K562 (cell line): Measurements from ENCODE around the gene SLC25A18. TPM values are rescaled to one million over a fixed set of nuclear protein-coding genes. Genes with fewer than 3 reads are reported as not detected.

Experiments
- CBFA2T2 ChIP-seq: fragments of 450-650 bp; conservative IDR thresholded peaks from 2 replicates; pipeline ENCODE4 v1.6.1; 2017; ENCODE audit warnings: mild to moderate bottlenecking
- E2F4 ChIP-seq: sonication (generic); formaldehyde crosslinking; IDR thresholded peaks from 2 replicates; pipeline ENCODE4 v1.8.0; 2022; ENCODE audit warnings: mild to moderate bottlenecking, low read depth, missing genetic modification reagents
- FOXJ3 ChIP-seq: sonication (generic); formaldehyde crosslinking; IDR thresholded peaks from 2 replicates; pipeline ENCODE4 v1.4.0; 2020; ENCODE audit warnings: mild to moderate bottlenecking, missing genetic modification reagents
- FOXP1 ChIP-seq: sonication (generic); formaldehyde crosslinking; IDR thresholded peaks from 2 replicates; pipeline ENCODE4 v1.8.0; 2022; ENCODE audit warnings: mild to moderate bottlenecking, missing genetic modification reagents
- IRF2 ChIP-seq: sonication (generic); formaldehyde crosslinking; IDR thresholded peaks from 2 replicates; pipeline ENCODE4 v1.8.1; 2022; ENCODE audit warnings: mild to moderate bottlenecking, missing genetic modification reagents
- JUND ChIP-seq, 2 experiments: IDR thresholded peaks; 2 replicates in 1 of 2; 3 replicates in 1 of 2; pipeline ENCODE4 v1.6.1; 2011; ENCODE audit warnings: borderline replicate concordance in 2 of 2, low read depth in 2 of 2, low read length in 2 of 2, improper control_type of control experiment in 1 of 2, missing biosample characterization in 1 of 2, missing genetic modification characterization in 1 of 2, missing genetic modification reagents in 1 of 2
- MIER1 ChIP-seq: fragments of 450-650 bp; IDR thresholded peaks from 2 replicates; pipeline ENCODE4 v1.6.1; 2016; ENCODE audit warnings: antibody characterized with exemption, mild to moderate bottlenecking, low read depth
- PHB2 ChIP-seq: fragments of 450-650 bp; IDR thresholded peaks from 2 replicates; pipeline ENCODE4 v1.6.1; 2017; ENCODE audit warnings: low read depth
- PRDM10 ChIP-seq: fragments of 450-650 bp; IDR thresholded peaks from 2 replicates; pipeline ENCODE4 v1.6.1; 2018; ENCODE audit not compliant: partially characterized antibody
- TARDBP ChIP-seq: fragments of 450-650 bp; IDR thresholded peaks from 2 replicates; pipeline ENCODE4 v1.6.1; 2016
- TOE1 ChIP-seq, 2 experiments: fragments of 450-650 bp in 1 of 2; sonication (generic) in 1 of 2; formaldehyde crosslinking in 1 of 2; IDR thresholded peaks; 2 replicates each; pipeline versions ENCODE4 v1.7.1 to v1.8.0; 2016 to 2022; ENCODE audit warnings: borderline replicate concordance in 2 of 2, mild to moderate bottlenecking in 2 of 2, antibody characterized with exemption in 1 of 2, inconsistent platforms in 1 of 2, low read depth in 1 of 2, missing genetic modification reagents in 1 of 2, moderate library complexity in 1 of 2
- ZBTB7A ChIP-seq: IDR thresholded peaks from 2 replicates; pipeline ENCODE4 v1.6.1; 2011; ENCODE audit warnings: low read depth, mild to moderate bottlenecking, low read length, moderate library complexity, borderline replicate concordance; ENCODE audit not compliant: control insufficient read depth
- ZFX ChIP-seq: sonication (generic); formaldehyde crosslinking; IDR thresholded peaks from 2 replicates; pipeline ENCODE4 v1.8.0; 2022; ENCODE audit warnings: mild to moderate bottlenecking, missing genetic modification reagents, moderate library complexity
- ZNF511 ChIP-seq: sonication (generic); formaldehyde crosslinking; IDR thresholded peaks from 2 replicates; pipeline ENCODE4 v1.8.0; 2022; ENCODE audit warnings: mild to moderate bottlenecking, missing genetic modification reagents
- ZNF57 ChIP-seq: fragments of 450-650 bp; formaldehyde crosslinking; IDR thresholded peaks from 2 replicates; pipeline ENCODE4 v1.4.0; 2020; ENCODE audit warnings: mild to moderate bottlenecking, moderate library complexity
- ZNF584 ChIP-seq: fragments of 200-800 bp; sonication (Bioruptor generic); IDR thresholded peaks from 2 replicates; pipeline ENCODE4 v1.6.1; 2016; ENCODE audit warnings: low read depth, mild to moderate bottlenecking, missing genetic modification characterization, missing compliant biosample characterization
- ZSCAN29 ChIP-seq: fragments of 450-650 bp; IDR thresholded peaks from 2 replicates; pipeline ENCODE4 v1.6.1; 2017
- polyA plus RNA-seq, 8 experiments: library from polyadenylated mRNA; depleted of rRNA in 4 of 8; stranded (reverse) in 5 of 8; unstranded in 3 of 8; fragments of >200 nt; fragmentation: Nextera tagmentation in 2 of 8; fragmentation: Illumina TruSeq in 1 of 8; extraction: Ambion mirVana in 2 of 8; extraction: Trizol in 1 of 8; gene quantifications; 2 replicates each; pipeline versions ENCODE4 v1.2.1 to v1.2.3, GENCODE V29; 2011 to 2014; ENCODE audit warnings: inconsistent platforms in 1 of 8, missing spikeins in 1 of 8
- total RNA-seq, 7 experiments: library from RNA; depleted of rRNA in 6 of 7; stranded (reverse); fragments of >200 nt in 6 of 7; fragmentation: Illumina TruSeq in 2 of 7; extraction: Trizol in 2 of 7; gene quantifications; 2 replicates each; pipeline versions ENCODE4 v1.2.1 to v1.2.3, GENCODE V29; 2011 to 2021; ENCODE audit warnings: low replicate concordance in 1 of 7
- TF ChIP-seq, protein P1 (sequence below): sonication (generic); formaldehyde crosslinking; IDR thresholded peaks from 2 replicates; pipeline ENCODE4 v1.8.1; 2023; ENCODE audit warnings: mild to moderate bottlenecking, missing genetic modification reagents
- TF ChIP-seq, protein P2 (sequence below): fragments of 250-450 bp; sonication (Bioruptor Pico); IDR thresholded peaks from 2 replicates; pipeline ENCODE4 v1.5.0; 2021

Gene SLC25A18
- total and polyA plus RNA-seq, 9 of the 15 experiments (the other 6 are each of a cell fraction or from before 2014, with no cell fraction given) = 0.04 TPM; not detected in 8

DNA sequence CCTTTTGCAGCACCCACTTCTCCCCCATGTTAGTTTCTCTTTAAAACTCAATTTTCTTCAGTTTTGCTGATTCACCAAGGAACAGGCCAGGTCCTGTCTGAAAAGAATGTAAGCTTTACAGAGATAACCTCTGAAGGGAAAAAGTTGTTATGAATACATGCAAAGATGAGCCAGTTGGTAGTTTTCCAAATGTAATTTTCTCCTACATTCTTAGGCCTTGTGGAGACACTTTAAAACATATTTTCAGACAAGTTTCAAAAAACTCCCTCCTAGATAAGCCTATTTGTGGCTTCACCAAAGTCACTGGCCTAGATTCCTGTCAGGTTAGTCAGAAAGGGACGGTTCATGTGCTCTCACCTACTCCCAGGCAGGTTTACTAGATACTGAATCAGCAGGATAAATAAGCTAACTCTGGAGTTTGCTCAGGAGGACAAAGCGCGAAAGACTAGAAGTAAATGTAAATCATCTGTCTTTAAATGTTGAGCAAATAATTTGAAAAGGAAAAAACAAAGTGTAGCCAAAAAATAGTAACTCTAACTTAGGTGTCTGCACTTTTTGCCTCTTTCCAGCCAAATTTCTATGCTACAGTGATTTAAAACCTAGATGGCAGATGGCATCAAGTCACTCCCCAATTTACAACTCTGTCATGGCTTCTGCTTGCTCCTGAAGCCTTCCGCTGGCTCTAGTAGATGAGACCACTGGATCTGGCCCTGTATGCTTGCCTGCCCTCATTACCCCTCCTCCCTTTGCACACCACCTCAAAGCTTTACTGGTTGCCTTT is 70.1 kb downstream of the SLC25A18 start (continued):
- TF ChIP-seq JUND (IDR thresholded peaks at IDR 0.05; ENCODE audit: borderline replicate concordance, low read depth, low read length) = peak; percentile 44; the same call in 1 of the 2 replicates
- peak; percentile 4; the same call in 1 of the 3 replicates for TF ChIP-seq JUND (tag; IDR thresholded peaks at IDR 0.05; ENCODE audit: borderline replicate concordance, low read depth, low read length)
- no peak for TF ChIP-seq FOXJ3
- no peak for TF ChIP-seq ZNF511 (CRISPR knock-in tag)
- no peak for TF ChIP-seq TOE1 (IDR thresholded peaks at IDR 0.05; ENCODE audit: borderline replicate concordance)
- no peak for TF ChIP-seq TOE1 (CRISPR knock-in tag; IDR thresholded peaks at IDR 0.05; ENCODE audit: borderline replicate concordance, low read depth)
- TF ChIP-seq, protein P1, sequence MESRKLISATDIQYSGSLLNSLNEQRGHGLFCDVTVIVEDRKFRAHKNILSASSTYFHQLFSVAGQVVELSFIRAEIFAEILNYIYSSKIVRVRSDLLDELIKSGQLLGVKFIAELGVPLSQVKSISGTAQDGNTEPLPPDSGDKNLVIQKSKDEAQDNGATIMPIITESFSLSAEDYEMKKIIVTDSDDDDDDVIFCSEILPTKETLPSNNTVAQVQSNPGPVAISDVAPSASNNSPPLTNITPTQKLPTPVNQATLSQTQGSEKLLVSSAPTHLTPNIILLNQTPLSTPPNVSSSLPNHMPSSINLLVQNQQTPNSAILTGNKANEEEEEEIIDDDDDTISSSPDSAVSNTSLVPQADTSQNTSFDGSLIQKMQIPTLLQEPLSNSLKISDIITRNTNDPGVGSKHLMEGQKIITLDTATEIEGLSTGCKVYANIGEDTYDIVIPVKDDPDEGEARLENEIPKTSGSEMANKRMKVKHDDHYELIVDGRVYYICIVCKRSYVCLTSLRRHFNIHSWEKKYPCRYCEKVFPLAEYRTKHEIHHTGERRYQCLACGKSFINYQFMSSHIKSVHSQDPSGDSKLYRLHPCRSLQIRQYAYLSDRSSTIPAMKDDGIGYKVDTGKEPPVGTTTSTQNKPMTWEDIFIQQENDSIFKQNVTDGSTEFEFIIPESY (CRISPR knock-in tag) = no peak
- TF ChIP-seq TARDBP = 0 out of 2 replicates have a peak, but pooled peaks have one; percentile 15
- TF ChIP-seq, protein P2, sequence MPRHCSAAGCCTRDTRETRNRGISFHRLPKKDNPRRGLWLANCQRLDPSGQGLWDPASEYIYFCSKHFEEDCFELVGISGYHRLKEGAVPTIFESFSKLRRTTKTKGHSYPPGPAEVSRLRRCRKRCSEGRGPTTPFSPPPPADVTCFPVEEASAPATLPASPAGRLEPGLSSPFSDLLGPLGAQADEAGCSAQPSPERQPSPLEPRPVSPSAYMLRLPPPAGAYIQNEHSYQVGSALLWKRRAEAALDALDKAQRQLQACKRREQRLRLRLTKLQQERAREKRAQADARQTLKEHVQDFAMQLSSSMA (CRISPR knock-in tag) = no peak
- no peak for TF ChIP-seq PHB2
- TF ChIP-seq CBFA2T2 = no peak
- no peak for TF ChIP-seq FOXP1 (CRISPR knock-in tag)
- TF ChIP-seq ZBTB7A = no peak
- no peak for TF ChIP-seq E2F4 (CRISPR knock-in tag)
- TF ChIP-seq PRDM10 = peak; percentile 52
- TF ChIP-seq MIER1 = no peak
- TF ChIP-seq ZNF57 (CRISPR knock-in tag) = no peak
- TF ChIP-seq ZFX (CRISPR knock-in tag) = peak; percentile 30
- no peak for TF ChIP-seq ZSCAN29
- TF ChIP-seq ZNF584 (CRISPR knock-in tag) = peak; percentile 44; the same call in 1 of the 2 replicates
- no peak for TF ChIP-seq IRF2
